ENCODE data around the gene ATF4. TPM values are rescaled to one million over a fixed set of nuclear protein-coding genes. Genes with fewer than 3 reads are reported as not detected.

Gene ATF4
- total RNA-seq, 1 experiment from 2014 or later, result 608 TPM

DNA sequence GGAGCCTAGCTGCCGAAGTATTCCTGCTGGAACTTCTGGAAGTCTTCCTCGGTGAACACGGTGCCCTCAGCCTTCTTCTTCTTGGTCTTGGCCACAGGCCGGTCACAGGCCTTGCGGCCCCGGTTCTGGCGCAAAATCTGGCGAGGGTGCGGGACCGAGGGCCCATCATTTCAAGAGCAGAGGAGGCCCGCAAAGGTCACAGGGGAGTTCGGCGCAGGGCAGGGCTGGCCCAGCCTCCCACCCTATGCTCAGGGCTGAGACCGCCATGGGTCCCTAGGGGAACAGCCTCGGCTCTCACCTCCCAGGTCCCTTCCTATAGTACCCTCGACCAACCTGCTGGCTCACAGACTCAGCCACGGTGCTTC, 9.1 kb downstream of the ATF4 start:
- TF ChIP-seq EGR1 (IDR thresholded peaks at IDR 0.05; ENCODE audit: low read depth) (no peak), YY1 (IDR thresholded peaks at IDR 0.05; ENCODE audit: extremely low read depth, insufficient replicate concordance, low read depth, low read length) (no peak), ZFX (IDR thresholded peaks at IDR 0.05) (peak; percentile 45; the same call in 1 of the 2 replicates)
- TF ChIP-seq, protein P1, sequence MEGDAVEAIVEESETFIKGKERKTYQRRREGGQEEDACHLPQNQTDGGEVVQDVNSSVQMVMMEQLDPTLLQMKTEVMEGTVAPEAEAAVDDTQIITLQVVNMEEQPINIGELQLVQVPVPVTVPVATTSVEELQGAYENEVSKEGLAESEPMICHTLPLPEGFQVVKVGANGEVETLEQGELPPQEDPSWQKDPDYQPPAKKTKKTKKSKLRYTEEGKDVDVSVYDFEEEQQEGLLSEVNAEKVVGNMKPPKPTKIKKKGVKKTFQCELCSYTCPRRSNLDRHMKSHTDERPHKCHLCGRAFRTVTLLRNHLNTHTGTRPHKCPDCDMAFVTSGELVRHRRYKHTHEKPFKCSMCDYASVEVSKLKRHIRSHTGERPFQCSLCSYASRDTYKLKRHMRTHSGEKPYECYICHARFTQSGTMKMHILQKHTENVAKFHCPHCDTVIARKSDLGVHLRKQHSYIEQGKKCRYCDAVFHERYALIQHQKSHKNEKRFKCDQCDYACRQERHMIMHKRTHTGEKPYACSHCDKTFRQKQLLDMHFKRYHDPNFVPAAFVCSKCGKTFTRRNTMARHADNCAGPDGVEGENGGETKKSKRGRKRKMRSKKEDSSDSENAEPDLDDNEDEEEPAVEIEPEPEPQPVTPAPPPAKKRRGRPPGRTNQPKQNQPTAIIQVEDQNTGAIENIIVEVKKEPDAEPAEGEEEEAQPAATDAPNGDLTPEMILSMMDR (IDR thresholded peaks at IDR 0.05 in 2 of 3, conservative IDR thresholded peaks at IDR 0.05 in 1 of 3; ENCODE audit: borderline replicate concordance in 1 of 3, insufficient read depth in 1 of 3, low read depth in 2 of 3, low read length in 2 of 3), result peak in 1 of 3 experiments; percentile 29; a peak in 1 of 6 replicates
- TF ChIP-seq, protein P2, sequence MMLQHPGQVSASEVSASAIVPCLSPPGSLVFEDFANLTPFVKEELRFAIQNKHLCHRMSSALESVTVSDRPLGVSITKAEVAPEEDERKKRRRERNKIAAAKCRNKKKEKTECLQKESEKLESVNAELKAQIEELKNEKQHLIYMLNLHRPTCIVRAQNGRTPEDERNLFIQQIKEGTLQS (IDR thresholded peaks at IDR 0.05), result no peak
- peaks cover 31 to 48% of the 10 kb centered on the region in 2 experiments for H3K4me1 ChIP-seq (ENCODE audit: control insufficient read depth in 1 of 2, insufficient read depth in 2 of 2, low read length in 2 of 2)
- POLR2A ChIA-PET, result interaction anchor here (0.8 to 2.2 kb wide), 6 partner anchors 10 to 761 kb away, joined by 3 to 20 read pairs (median 6); partner anchors contain the start of genes ATF4, MIEF1 and RPL3
- no peak overlapping the region for H3K4me3 ChIP-seq (replicated peaks in 1 of 2; ENCODE audit: low read depth in 1 of 2, low read length in 2 of 2)
- CTCF ChIA-PET, result interaction anchor here (0.8 to 2.8 kb wide), 20 partner anchors 9 to 818 kb away, joined by 3 to 86 read pairs (median 6); partner anchors contain the start of genes ATF4, MIEF1 and RPL3
- no peaks in the 10 kb centered on the region for H3K9me2 ChIP-seq (ENCODE audit: insufficient read depth)
- intact Hi-C loops (cut with micrococcal nuclease), result loop anchor here (1.0 kb wide), 1 partner anchor 33 kb away; no protein-coding TSS in a partner anchor
- no peak for DNase-seq (ENCODE audit: low read depth, low spot score)
- H4K20me1 ChIP-seq (ENCODE audit: insufficient read depth), result peaks cover 10% of the 10 kb centered on the region; the same call in 1 of the 2 replicates
- no peaks in the 10 kb centered on the region for H3K9me3 ChIP-seq (ENCODE audit: control insufficient read depth in 1 of 2, insufficient read depth in 1 of 2, low read depth in 1 of 2, low read length in 2 of 2)
- RAD21 ChIA-PET (ENCODE audit: low non-redundant PET in 1 of 2, low total read pairs in 2 of 2, uncharacterized antibody in 2 of 2, unreplicated experiment in 2 of 2), result interaction anchor here in 1 of 2 experiments (1.0 to 1.1 kb wide), 3 partner anchors 13 to 408 kb away, joined by 3 to 5 read pairs (median 3); no protein-coding TSS in a partner anchor
- no peak for ATAC-seq
- peak overlapping the region; percentile 33; the same call in 1 of the 2 replicates for H3K27ac ChIP-seq (ENCODE audit: low read depth, low read length)
- peaks cover 52% of the 10 kb centered on the region for H3K79me2 ChIP-seq (ENCODE audit: insufficient read depth, low read length)
- BruUV-seq (replicated peaks), result no TSS peak
- peaks cover 4 to 28% of the 10 kb centered on the region in 2 experiments; a peak in 3 of 4 replicates for H3K36me3 ChIP-seq (ENCODE audit: control insufficient read depth in 1 of 2, insufficient read depth in 2 of 2, low read length in 2 of 2)
- H3K27me3 ChIP-seq (ENCODE audit: insufficient read depth, low read length), result no peaks in the 10 kb centered on the region
- H3K4me2 ChIP-seq (ENCODE audit: low read length), result peak overlapping the region; percentile 47
- no peak overlapping the region for H3K9ac ChIP-seq (ENCODE audit: low read length)
- H2AFZ ChIP-seq (ENCODE audit: low read depth, low read length, poor library complexity, severe bottlenecking), result no peak overlapping the region
